BE2C (cell line): Measurements from ENCODE around the gene TRIP4.

Experiments
- DNase-seq: peaks from one replicate; pipeline ENCODE4 v3.0.0-alpha.2; 2020
- H3K27me3 ChIP-seq: fragments of 250-450 bp; sonication (Bioruptor Pico); 2 replicates; pipeline ENCODE4 v1.5.1; 2020; ENCODE audit warnings: mild to moderate bottlenecking
- H3K36me3 ChIP-seq: fragments of 250-450 bp; sonication (Bioruptor Pico); 2 replicates; pipeline ENCODE4 v1.5.1; 2020; ENCODE audit warnings: mild to moderate bottlenecking
- H3K4me1 ChIP-seq: fragments of 250-450 bp; sonication (Bioruptor Pico); 2 replicates; pipeline ENCODE4 v1.5.1; 2020
- H3K4me3 ChIP-seq: 2 replicates; pipeline ENCODE4 v1.5.1; 2011; ENCODE audit warnings: low read depth, low read length
- H3K9me3 ChIP-seq: fragments of 250-450 bp; sonication (Bioruptor Pico); 2 replicates; pipeline ENCODE4 v1.5.1; 2020
- TF ChIP-seq, protein P1 (sequence below): IDR thresholded peaks from 2 replicates; pipeline ENCODE4 v1.5.1; 2012; ENCODE audit warnings: mild to moderate bottlenecking, low read depth, low read length

Gene TRIP4

DNA sequence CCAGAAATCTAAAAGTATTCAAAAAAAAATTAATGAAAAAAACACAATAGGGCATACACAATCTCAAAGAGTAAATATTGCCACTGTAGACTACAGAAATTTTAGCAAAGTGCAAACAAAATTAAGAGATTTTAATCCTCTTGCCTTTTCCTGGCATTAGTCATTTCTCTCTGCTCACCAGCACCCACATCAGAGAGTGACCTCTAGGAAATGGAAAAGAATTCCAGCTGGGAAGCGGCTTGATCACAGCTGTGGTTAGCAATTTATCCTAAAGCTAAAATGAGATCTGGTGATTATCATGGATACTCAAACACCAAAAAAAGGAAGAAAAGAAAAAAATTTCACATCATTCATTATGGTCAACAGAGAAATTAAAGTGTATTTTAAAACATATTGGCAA, 39.2 kb upstream of the TRIP4 start:
- Histone ChIP-seq H3K9me3 (no peaks in the 10 kb centered on the region), H3K27me3 (no peaks in the 10 kb centered on the region), H3K4me1 (peaks cover 10% of the 10 kb centered on the region), H3K4me3 (no peak overlapping the region), H3K36me3 (no peaks in the 10 kb centered on the region)
- TF ChIP-seq, protein P1, sequence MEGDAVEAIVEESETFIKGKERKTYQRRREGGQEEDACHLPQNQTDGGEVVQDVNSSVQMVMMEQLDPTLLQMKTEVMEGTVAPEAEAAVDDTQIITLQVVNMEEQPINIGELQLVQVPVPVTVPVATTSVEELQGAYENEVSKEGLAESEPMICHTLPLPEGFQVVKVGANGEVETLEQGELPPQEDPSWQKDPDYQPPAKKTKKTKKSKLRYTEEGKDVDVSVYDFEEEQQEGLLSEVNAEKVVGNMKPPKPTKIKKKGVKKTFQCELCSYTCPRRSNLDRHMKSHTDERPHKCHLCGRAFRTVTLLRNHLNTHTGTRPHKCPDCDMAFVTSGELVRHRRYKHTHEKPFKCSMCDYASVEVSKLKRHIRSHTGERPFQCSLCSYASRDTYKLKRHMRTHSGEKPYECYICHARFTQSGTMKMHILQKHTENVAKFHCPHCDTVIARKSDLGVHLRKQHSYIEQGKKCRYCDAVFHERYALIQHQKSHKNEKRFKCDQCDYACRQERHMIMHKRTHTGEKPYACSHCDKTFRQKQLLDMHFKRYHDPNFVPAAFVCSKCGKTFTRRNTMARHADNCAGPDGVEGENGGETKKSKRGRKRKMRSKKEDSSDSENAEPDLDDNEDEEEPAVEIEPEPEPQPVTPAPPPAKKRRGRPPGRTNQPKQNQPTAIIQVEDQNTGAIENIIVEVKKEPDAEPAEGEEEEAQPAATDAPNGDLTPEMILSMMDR, result no peak
- no peak for DNase-seq

DNA sequence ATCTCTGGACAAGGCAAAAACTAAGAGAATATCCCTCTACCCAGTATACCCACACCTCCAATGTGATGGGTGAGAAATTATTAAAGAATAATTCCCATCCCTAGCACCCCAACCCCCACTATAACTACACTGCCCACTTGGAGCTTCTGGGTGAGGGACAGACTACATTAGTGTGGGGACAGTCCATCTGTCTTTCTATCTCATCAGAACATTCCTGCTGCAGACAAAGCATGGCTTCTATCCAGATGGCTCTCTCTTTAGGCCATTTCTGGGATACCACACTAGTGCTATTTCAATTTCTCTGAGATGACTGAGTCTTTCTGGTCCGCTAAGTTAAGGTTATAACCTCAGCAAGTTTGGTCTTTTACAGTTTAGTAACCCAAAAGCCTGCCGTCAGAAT, 38.3 kb upstream of the TRIP4 start:
- Histone ChIP-seq H3K9me3 (no peaks in the 10 kb centered on the region), H3K4me3 (no peak overlapping the region), H3K27me3 (no peaks in the 10 kb centered on the region), H3K36me3 (no peaks in the 10 kb centered on the region), H3K4me1 (peaks cover 6% of the 10 kb centered on the region)
- no peak for DNase-seq
- TF ChIP-seq, protein P1, result no peak

DNA sequence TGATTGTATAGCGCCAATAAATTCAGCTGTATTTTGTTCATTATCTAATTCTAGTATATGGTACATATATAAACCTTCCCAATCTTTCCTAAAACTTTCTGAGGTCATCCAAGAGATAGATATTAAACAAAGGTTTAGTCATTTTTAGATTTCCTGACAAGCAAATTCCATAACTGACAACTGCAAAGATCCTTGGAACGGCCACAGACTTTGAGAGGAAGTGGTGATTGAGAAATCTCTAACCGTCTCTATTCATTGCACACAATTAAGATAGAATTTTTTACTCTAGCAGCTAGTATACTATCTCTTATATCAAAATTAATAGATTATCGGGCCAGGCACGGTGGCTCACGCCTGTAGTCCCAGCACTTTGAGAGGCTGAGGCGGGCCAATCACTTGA, 36.4 kb upstream of the TRIP4 start:
- Histone ChIP-seq H3K4me3 (no peak overlapping the region), H3K36me3 (no peaks in the 10 kb centered on the region), H3K4me1 (no peaks in the 10 kb centered on the region), H3K9me3 (no peaks in the 10 kb centered on the region), H3K27me3 (no peaks in the 10 kb centered on the region)
- no peak for DNase-seq
- TF ChIP-seq, protein P1, result no peak

DNA sequence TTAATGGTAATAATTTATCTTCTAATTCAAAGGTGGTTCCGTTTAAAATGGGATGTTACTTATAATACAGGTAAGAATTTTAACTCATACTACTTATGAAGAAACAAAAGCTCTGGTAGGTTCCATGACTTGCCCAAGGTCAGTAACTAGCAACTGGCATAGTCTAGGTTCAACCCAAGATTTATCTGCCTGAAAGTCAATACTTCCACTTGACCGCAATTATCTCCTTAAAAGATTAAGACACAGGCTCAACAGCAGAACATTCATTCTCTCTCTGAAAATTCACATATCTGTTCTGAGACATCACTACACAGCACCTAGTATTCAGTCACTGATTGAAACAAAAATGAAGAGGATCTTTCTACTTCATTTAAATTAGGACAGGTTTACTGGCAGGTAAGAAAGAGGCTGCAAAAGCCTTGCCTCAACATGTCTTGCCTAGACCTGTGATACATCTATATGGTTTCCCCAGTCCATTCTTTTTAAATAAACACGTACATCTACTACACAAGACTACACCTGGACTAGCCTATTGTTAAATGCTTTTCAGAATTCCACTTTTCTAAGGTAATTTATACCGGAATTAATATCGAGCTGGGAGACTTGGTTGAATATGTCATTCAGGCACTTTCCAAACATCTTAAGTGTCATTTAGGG, 32.8 kb upstream of the TRIP4 start:
- Histone ChIP-seq H3K4me1 (no peaks in the 10 kb centered on the region; the same call in 1 of the 2 replicates), H3K27me3 (no peaks in the 10 kb centered on the region), H3K36me3 (no peaks in the 10 kb centered on the region), H3K4me3 (peak overlapping the region; percentile 97), H3K9me3 (no peaks in the 10 kb centered on the region)
- no peak for DNase-seq
- TF ChIP-seq, protein P1, result no peak

DNA sequence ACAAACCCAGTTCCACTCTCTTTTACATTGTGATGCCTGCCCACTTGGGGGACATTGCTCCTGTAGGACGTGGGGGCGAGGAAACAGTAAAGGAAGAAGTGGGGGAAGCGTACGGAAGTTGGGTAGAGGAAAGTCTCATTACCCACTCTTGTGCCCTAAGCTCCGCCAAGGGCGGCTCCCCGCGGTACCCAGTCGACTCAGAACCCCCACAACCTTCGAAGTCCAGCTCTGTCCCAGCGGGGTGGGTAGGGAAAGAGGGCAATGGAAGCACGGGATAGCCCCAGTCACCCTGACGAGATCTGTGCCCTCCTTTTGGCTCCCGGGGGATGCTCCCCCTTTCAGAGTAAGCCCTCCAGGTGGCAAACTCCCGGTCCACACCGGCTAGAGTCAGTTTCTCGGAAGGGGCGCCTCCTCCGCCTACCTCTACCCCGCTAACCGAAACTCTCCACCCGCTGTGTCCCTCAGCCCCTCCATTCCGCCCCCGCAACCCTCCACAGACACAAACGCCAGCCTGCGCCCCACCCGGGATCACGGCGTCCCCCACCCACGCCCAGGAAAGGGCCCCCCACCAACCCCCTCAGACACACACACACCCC, 32.2 kb upstream of the TRIP4 start:
- peak; percentile 34 for DNase-seq

More for the DNA sequence above, 32.2 kb upstream of the TRIP4 start:
- no peaks in the 10 kb centered on the region for H3K36me3 ChIP-seq
- TF ChIP-seq, protein P1, result no peak
- no peaks in the 10 kb centered on the region for H3K27me3 ChIP-seq
- H3K9me3 ChIP-seq, result no peaks in the 10 kb centered on the region
- no peaks in the 10 kb centered on the region; the same call in 1 of the 2 replicates for H3K4me1 ChIP-seq
- H3K4me3 ChIP-seq, result peak overlapping the region; percentile 97
